Activated CD8-positive, alpha-beta T cell treated with anti-CD3 and anti-CD28 coated beads for 36 hours (primary cell): ENCODE data around the gene ZMPSTE24. TPM values are rescaled to one million over a fixed set of nuclear protein-coding genes. Genes with fewer than 3 reads are reported as not detected.
A peak's percentile ranks its signal among the peaks of the same experiment; 100 is the strongest.

Experiments used
- ATAC-seq: fragments of 200-7000 bp; cut with Tn5 transposase; one replicate; pipeline ENCODE4 v1.10.0; 2021; ENCODE audit warnings: mild to moderate bottlenecking, moderate library complexity
- CTCF ChIA-PET: fragments of 350-600 bp; sonication (Branson Sonifier 250); formaldehyde crosslinking; loops from one replicate; lab custom pipeline; 2021; ENCODE audit warnings: antibody characterized with exemption; lab: Charles Lee
- POLR2A ChIA-PET: fragments of 350-600 bp; sonication (Branson Sonifier 250); formaldehyde crosslinking; loops from one replicate; lab custom pipeline; 2021; ENCODE audit warnings: antibody characterized with exemption; lab: Charles Lee
- DNase-seq: peaks from one replicate; pipeline ENCODE4 v3.0.0-alpha.2; 2020
- H3K27ac Mint-ChIP-seq: one replicate; pipeline ENCODE4 v1.8.0; 2021; ENCODE audit warnings: mild to moderate bottlenecking, mixed read lengths
- H3K27me3 Mint-ChIP-seq: one replicate; pipeline ENCODE4 v1.8.0; 2021; ENCODE audit warnings: mixed read lengths
- H3K36me3 Mint-ChIP-seq: one replicate; pipeline ENCODE4 v1.8.0; 2021; ENCODE audit warnings: low read depth, mixed read lengths
- H3K4me1 Mint-ChIP-seq: one replicate; pipeline ENCODE4 v1.8.0; 2021; ENCODE audit warnings: low read depth, mixed read lengths
- H3K4me3 Mint-ChIP-seq: one replicate; pipeline ENCODE4 v1.8.0; 2021; ENCODE audit warnings: mild to moderate bottlenecking, moderate library complexity, mixed read lengths
- H3K9me3 Mint-ChIP-seq: one replicate; pipeline ENCODE4 v1.8.0; 2021; ENCODE audit warnings: mixed read lengths
- intact Hi-C: fragments of 100-400 bp; cut with micrococcal nuclease; formaldehyde crosslinking; loops from one replicate; pipeline ENCODE4 v1.10.0; 2022
- total RNA-seq, 2 experiments: library from RNA; stranded (reverse); gene quantifications; one replicate each; pipeline ENCODE4 v1.2.3, GENCODE V29; 2021
- TF ChIP-seq, protein P1 (sequence below): fragments of 200-600 bp; IDR thresholded peaks from one replicate; pipeline ENCODE4 v1.8.0; 2022; ENCODE audit warnings: antibody characterized with exemption, mild to moderate bottlenecking

The ZMPSTE24 gene
- total RNA-seq, 2 experiments from 2014 or later = 20.1 to 21.2 TPM

DNA sequence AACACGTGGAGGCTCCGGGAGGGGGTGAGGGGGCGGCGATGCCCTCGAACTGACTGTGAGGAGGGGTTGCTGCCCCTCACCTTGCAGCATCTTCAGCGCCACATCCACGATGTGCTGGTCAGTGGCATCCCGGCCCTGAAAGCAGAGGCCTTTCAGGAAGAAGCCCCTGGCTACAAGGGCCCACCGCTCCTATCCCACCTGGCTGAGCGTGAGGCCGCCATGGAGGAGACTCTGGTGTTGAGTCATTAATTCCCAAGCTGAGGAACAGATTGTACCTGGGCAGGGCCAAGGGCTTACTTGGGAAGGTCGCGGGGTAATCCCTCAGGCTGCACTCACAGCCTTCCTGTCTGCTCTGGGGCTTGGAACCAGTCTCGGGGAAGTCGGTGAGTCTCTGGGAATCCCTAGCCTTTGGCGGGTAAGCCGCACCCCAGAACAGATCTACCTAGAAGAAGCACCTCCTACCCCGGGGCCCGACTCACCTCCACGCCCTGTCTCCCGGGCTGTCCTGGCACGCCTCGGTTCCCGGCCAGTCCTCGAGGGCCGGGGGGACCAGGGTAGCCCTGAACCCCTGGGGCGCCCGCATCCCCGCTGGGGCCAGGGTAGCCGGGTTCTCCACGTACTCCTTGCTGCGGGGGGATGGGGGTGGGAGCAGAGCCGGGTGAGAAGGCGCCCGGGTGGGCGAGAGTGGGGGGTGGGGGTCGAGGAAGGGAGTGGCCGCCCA is 45.2 kb downstream of the ZMPSTE24 start:
- no peak overlapping the region for H3K27ac Mint-ChIP-seq
- H3K4me3 Mint-ChIP-seq = no peak overlapping the region
- no peaks in the 10 kb centered on the region for H3K27me3 Mint-ChIP-seq
- no peaks in the 10 kb centered on the region for H3K4me1 Mint-ChIP-seq
- TF ChIP-seq, protein P1, sequence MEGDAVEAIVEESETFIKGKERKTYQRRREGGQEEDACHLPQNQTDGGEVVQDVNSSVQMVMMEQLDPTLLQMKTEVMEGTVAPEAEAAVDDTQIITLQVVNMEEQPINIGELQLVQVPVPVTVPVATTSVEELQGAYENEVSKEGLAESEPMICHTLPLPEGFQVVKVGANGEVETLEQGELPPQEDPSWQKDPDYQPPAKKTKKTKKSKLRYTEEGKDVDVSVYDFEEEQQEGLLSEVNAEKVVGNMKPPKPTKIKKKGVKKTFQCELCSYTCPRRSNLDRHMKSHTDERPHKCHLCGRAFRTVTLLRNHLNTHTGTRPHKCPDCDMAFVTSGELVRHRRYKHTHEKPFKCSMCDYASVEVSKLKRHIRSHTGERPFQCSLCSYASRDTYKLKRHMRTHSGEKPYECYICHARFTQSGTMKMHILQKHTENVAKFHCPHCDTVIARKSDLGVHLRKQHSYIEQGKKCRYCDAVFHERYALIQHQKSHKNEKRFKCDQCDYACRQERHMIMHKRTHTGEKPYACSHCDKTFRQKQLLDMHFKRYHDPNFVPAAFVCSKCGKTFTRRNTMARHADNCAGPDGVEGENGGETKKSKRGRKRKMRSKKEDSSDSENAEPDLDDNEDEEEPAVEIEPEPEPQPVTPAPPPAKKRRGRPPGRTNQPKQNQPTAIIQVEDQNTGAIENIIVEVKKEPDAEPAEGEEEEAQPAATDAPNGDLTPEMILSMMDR = no peak
- no peak for ATAC-seq
- ChIA-PET POLR2A (interaction anchor here (0.6 kb wide), 1 partner anchor 93 kb away, joined by 3 read pairs; no protein-coding TSS in a partner anchor), CTCF (no interaction called here)
- H3K9me3 Mint-ChIP-seq = no peaks in the 10 kb centered on the region
- no peak for DNase-seq
- H3K36me3 Mint-ChIP-seq = no peaks in the 10 kb centered on the region
- intact Hi-C loops = no loop called here

DNA sequence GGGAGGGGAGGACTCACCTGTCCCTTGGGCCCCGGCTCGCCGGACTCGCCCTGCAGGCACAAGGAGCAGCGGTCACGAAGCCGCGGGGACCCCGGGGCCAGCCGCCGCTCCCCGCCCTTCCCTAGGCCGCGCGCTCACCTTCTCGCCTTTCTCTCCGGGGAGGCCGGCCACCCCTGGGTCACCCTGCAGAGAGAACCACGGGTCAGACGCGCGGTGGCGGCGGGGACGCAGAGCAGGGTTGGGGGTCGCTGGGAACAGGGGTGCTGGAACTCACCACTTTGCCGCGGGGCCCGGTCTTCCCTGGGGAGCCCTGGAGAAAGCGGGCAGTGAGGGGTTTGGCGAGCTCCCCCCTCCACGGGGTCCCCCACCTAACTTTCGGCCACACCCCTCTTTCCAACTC is 45.8 kb downstream of the ZMPSTE24 start:
- TF ChIP-seq, protein P1 = no peak
- CTCF ChIA-PET = no interaction called here
- H3K9me3 Mint-ChIP-seq = no peaks in the 10 kb centered on the region

DNA sequence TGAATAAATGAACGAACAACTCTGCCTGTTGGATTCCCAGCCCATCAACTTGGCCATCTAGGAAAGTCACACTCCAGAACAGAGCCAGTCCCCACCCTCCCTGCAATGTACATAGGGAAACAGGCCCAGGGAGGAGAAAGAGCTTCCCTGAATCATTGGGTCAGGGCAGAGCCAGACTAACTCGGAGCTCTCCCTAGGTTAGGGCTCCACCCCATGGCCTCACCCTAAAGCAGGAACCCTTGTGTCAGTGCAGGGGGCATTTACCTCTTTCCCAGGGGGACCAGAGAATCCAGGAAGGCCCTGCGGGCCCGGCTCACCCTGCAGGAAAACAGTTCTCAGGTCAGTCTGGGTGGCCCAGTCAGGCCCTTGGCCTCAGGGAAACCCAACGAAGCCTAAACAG is 47.4 kb downstream of the ZMPSTE24 start:
- Mint-ChIP-seq H3K27ac (no peak overlapping the region), H3K36me3 (no peaks in the 10 kb centered on the region), H3K9me3 (no peaks in the 10 kb centered on the region), H3K4me3 (no peak overlapping the region), H3K4me1 (no peaks in the 10 kb centered on the region), H3K27me3 (no peaks in the 10 kb centered on the region)
- ChIA-PET CTCF (interaction anchor here (1.2 to 1.9 kb wide), 3 partner anchors 10 to 153 kb away, joined by 5 to 12 read pairs (median 7); no protein-coding TSS in a partner anchor), POLR2A (no interaction called here)
- DNase-seq (peak; percentile 34), ATAC-seq (peak; percentile 53)
- intact Hi-C loops = no loop called here
- TF ChIP-seq, protein P1 = no peak

More for the DNA sequence above, 45.8 kb downstream of the ZMPSTE24 start:
- Mint-ChIP-seq H3K27me3 (no peaks in the 10 kb centered on the region), H3K36me3 (no peaks in the 10 kb centered on the region), H3K4me1 (no peaks in the 10 kb centered on the region), H3K4me3 (no peak overlapping the region), H3K27ac (no peak overlapping the region)
- POLR2A ChIA-PET = interaction anchor here (0.6 kb wide), 1 partner anchor 92 kb away, joined by 3 read pairs; no protein-coding TSS in a partner anchor
- DNase-seq (no peak), ATAC-seq (no peak)
- intact Hi-C loops = no loop called here

DNA sequence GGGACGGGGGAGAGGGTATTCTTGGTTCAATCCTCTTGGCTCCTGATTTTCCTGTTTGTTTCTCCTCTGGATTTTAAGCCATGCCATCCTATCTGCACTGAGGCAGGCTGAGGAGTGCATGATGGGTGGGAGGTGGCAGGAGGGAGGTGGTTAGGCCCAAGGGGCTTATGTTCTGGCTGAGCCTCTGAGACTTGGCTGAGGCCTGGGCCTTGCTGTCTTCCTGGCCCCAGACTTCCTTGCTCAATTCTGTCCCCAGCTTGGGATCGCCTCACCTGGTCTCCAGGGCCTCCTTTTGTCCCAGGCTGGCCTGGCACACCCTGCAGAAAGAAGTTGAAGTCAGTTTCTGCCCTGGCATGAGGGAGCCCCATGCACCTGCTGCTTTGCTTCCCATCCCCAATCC is 47.8 kb downstream of the ZMPSTE24 start:
- DNase-seq = no peak
- H3K27me3 Mint-ChIP-seq = no peaks in the 10 kb centered on the region
- POLR2A ChIA-PET = no interaction called here
- CTCF ChIA-PET = interaction anchor here (1.2 to 1.9 kb wide), 3 partner anchors 10 to 153 kb away, joined by 5 to 12 read pairs (median 7); no protein-coding TSS in a partner anchor
- TF ChIP-seq, protein P1 = no peak
- no peaks in the 10 kb centered on the region for H3K4me1 Mint-ChIP-seq
- no peaks in the 10 kb centered on the region for H3K36me3 Mint-ChIP-seq
- intact Hi-C loops = no loop called here
- H3K4me3 Mint-ChIP-seq = no peak overlapping the region
- no peak overlapping the region for H3K27ac Mint-ChIP-seq
- no peaks in the 10 kb centered on the region for H3K9me3 Mint-ChIP-seq
- ATAC-seq = no peak

DNA sequence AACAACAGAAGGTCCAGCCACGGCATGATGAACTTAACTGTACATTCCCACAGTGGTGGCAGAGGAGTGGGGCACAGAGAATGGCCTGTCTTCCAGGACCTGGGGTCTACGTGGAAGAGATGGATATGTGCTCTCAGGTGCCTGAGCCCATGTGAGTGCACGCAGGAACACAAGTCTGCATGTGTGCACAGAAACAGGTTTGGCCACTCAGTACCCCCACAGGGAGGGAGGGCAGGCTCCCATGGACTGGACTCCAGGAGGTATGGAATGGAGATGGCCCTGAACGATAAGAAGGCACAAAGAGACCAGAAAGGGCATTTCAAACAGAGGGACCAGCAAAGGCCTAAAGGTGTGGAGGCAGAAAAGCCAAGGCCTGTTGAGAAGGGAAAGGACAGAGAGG is 48.3 kb downstream of the ZMPSTE24 start:
- Mint-ChIP-seq H3K9me3 (no peaks in the 10 kb centered on the region), H3K27ac (no peak overlapping the region), H3K4me1 (no peaks in the 10 kb centered on the region), H3K4me3 (no peak overlapping the region), H3K27me3 (no peaks in the 10 kb centered on the region), H3K36me3 (no peaks in the 10 kb centered on the region)
- ATAC-seq = no peak
- intact Hi-C loops = no loop called here
- DNase-seq = no peak
- TF ChIP-seq, protein P1 = no peak
- ChIA-PET POLR2A (no interaction called here), CTCF (interaction anchor here (1.2 to 1.9 kb wide), 3 partner anchors 9 to 153 kb away, joined by 5 to 12 read pairs (median 7); no protein-coding TSS in a partner anchor)
